HepG2 (cell line): ENCODE results near the gene TRIM2. TPM values are rescaled to one million over a fixed set of nuclear protein-coding genes. Genes with fewer than 3 reads are reported as not detected.

Source experiments
- ATAC-seq: fragments of 200-7000 bp; cut with Tn5 transposase; 3 replicates; pipeline ENCODE4 v1.9.1; 2020; ENCODE audit warnings: mild to moderate bottlenecking, moderate library complexity
- BruUV-seq: library from RNA; stranded (reverse); fragments of 400-500 nt; replicated peaks from 2 replicates; lab custom pipeline; 2021; lab: Mats Ljungman, UMichigan
- CTCF ChIA-PET: fragments of 300-600 bp; formaldehyde crosslinking; extraction: SDS; loops from one replicate; lab custom pipeline; 2021; ENCODE audit warnings: low total read pairs, inconsistent platforms, low intra/inter-chr PET ratio; lab: Yijun Ruan, JAX
- POLR2A ChIA-PET: fragments of 350-600 bp; sonication (Branson Sonifier 250); formaldehyde crosslinking; loops from one replicate; lab custom pipeline; 2020; ENCODE audit warnings: antibody characterized with exemption, inconsistent platforms; lab: Yijun Ruan, JAX
- DNase-seq: peaks from one replicate; pipeline ENCODE4 v3.0.0-alpha.2; 2015; ENCODE audit warnings: low spot score
- FAIRE-seq: peaks from 3 replicates; lab custom pipeline; 2011; peaks lifted over from hg19 to GRCh38; lab: Jason Lieb, UNC
- H2AFZ ChIP-seq: one replicate; pipeline ENCODE4 v1.6.1; 2011; ENCODE audit warnings: low read length, inconsistent platforms
- H3K27ac ChIP-seq: fragments of 300-600 bp; 3 replicates; pipeline ENCODE4 v1.8.0; 2011; ENCODE audit warnings: mixed run types, mild to moderate bottlenecking, mixed read lengths, low read length, inconsistent platforms; ENCODE audit not compliant: insufficient read depth; ENCODE audit errors: extremely low read length
- H3K27me3 ChIP-seq, 2 experiments: fragments of 200-600 bp in 1 of 2; 2 replicates in 1 of 2; 3 replicates in 1 of 2; pipeline versions ENCODE4 v1.6.0 to v1.8.0; 2011; ENCODE audit warnings: low read length in 2 of 2, mild to moderate bottlenecking in 2 of 2, moderate library complexity in 2 of 2, inconsistent platforms in 1 of 2; ENCODE audit not compliant: insufficient read depth in 2 of 2, control insufficient read depth in 1 of 2
- H3K36me3 ChIP-seq, 2 experiments: fragments of 200-600 bp in 1 of 2; replicated peaks in 1 of 2; 2 replicates in 1 of 2; 3 replicates in 1 of 2; pipeline versions ENCODE4 v1.5.1 to v1.8.0; 2011; ENCODE audit warnings: low read length in 2 of 2, inconsistent platforms in 1 of 2; ENCODE audit not compliant: insufficient read depth in 2 of 2, control insufficient read depth in 1 of 2
- H3K4me1 ChIP-seq: 2 replicates; pipeline ENCODE4 v1.5.1; 2012; ENCODE audit warnings: low read length, inconsistent platforms; ENCODE audit not compliant: insufficient read depth
- H3K4me2 ChIP-seq: 2 replicates; pipeline ENCODE4 v1.6.0; 2011; ENCODE audit warnings: low read depth, low read length, inconsistent platforms
- H3K4me3 ChIP-seq, 3 experiments: fragments of 200-600 bp in 1 of 3; sonication (generic), shearing (Covaris generic) in 1 of 3; replicated peaks in 1 of 3; 2 replicates each; pipeline ENCODE4 v1.5.1; 2011 to 2016; ENCODE audit warnings: low read length in 3 of 3, inconsistent platforms in 2 of 3, low read depth in 2 of 3, mild to moderate bottlenecking in 2 of 3, control low read depth in 1 of 3, mixed read lengths in 1 of 3; ENCODE audit not compliant: insufficient read depth in 1 of 3
- H3K79me2 ChIP-seq: one replicate; pipeline ENCODE4 v1.6.1; 2011; ENCODE audit warnings: low read length, inconsistent platforms; ENCODE audit not compliant: insufficient read depth
- H3K9ac ChIP-seq: 2 replicates; pipeline ENCODE4 v1.6.0; 2011; ENCODE audit warnings: mild to moderate bottlenecking, low read depth, low read length, inconsistent platforms; ENCODE audit not compliant: insufficient read depth
- H3K9me3 ChIP-seq: 2 replicates; pipeline ENCODE4 v1.5.1; 2012; ENCODE audit warnings: mild to moderate bottlenecking, low read length
- H4K20me1 ChIP-seq: 2 replicates; pipeline ENCODE4 v1.6.0; 2011; ENCODE audit warnings: inconsistent platforms, mild to moderate bottlenecking, low read length, moderate library complexity; ENCODE audit not compliant: insufficient read depth
- ASH2L ChIP-seq: fragments of 300-600, 200-600 bp; sonication (generic); IDR thresholded peaks from 2 replicates; pipeline ENCODE4 v1.7.0; 2017; ENCODE audit warnings: low read depth, mild to moderate bottlenecking, moderate library complexity, mixed read lengths, low read length; ENCODE audit not compliant: insufficient read length
- ATF7 ChIP-seq, 2 experiments: fragments of 450-650 bp in 1 of 2; sonication (generic) in 1 of 2; formaldehyde crosslinking in 1 of 2; IDR thresholded peaks; 2 replicates each; pipeline versions ENCODE4 v1.4.0 to v1.6.1; 2016 to 2020; ENCODE audit warnings: antibody characterized with exemption in 1 of 2, mild to moderate bottlenecking in 1 of 2, missing genetic modification reagents in 1 of 2
- GMEB1 ChIP-seq: sonication (generic); formaldehyde crosslinking; IDR thresholded peaks from 2 replicates; pipeline ENCODE4 v1.5.1; 2020; ENCODE audit warnings: missing genetic modification reagents, mild to moderate bottlenecking, borderline replicate concordance
- HNRNPL ChIP-seq: fragments of 200-400 bp; formaldehyde crosslinking; IDR thresholded peaks from 2 replicates; pipeline ENCODE4 v1.6.1; 2017; ENCODE audit warnings: mild to moderate bottlenecking, low read depth, low read length
- MAF1 ChIP-seq: sonication (generic); formaldehyde crosslinking; IDR thresholded peaks from 2 replicates; pipeline ENCODE4 v1.5.0; 2020; ENCODE audit warnings: missing genetic modification reagents, borderline replicate concordance
- MXD1 ChIP-seq: sonication (generic); formaldehyde crosslinking; IDR thresholded peaks from 2 replicates; pipeline ENCODE4 v1.4.0; 2020; ENCODE audit warnings: mild to moderate bottlenecking, missing genetic modification reagents
- SCMH1 ChIP-seq: sonication (generic); formaldehyde crosslinking; IDR thresholded peaks from 2 replicates; pipeline ENCODE4 v1.9.0; 2021; ENCODE audit warnings: missing genetic modification reagents, mild to moderate bottlenecking, borderline replicate concordance
- SIN3A ChIP-seq: IDR thresholded peaks from 2 replicates; pipeline ENCODE4 v1.6.1; 2011; ENCODE audit warnings: low read depth, mild to moderate bottlenecking, control low read depth, low read length, borderline replicate concordance
- ZBTB4 ChIP-seq: sonication (generic); formaldehyde crosslinking; IDR thresholded peaks from 2 replicates; pipeline ENCODE4 v1.4.0; 2020; ENCODE audit warnings: missing genetic modification reagents, mild to moderate bottlenecking, borderline replicate concordance
- ZNF503 ChIP-seq: sonication (generic); formaldehyde crosslinking; IDR thresholded peaks from 2 replicates; pipeline ENCODE4 v1.4.0; 2020; ENCODE audit warnings: missing genetic modification reagents
- ZNF562 ChIP-seq: sonication (generic); formaldehyde crosslinking; IDR thresholded peaks from 2 replicates; pipeline ENCODE4 v1.8.0; 2022; ENCODE audit warnings: missing genetic modification reagents, borderline replicate concordance
- WGBS: methylation state at CpG from one replicate; pipeline ENCODE4 v1.1.6; 2017; ENCODE audit warnings: low lambda C conversion rate; 5-methylcytosine and 5-hydroxymethylcytosine counted together
- in situ Hi-C: cut with HindIII; loops from 2 replicates; pipeline ENCODE4 v1.10.0; 2017; ENCODE audit warnings: low pct_unique_long_range_greater_than_20kb; ENCODE audit not compliant: extremely low pct_ligation_motif_present
- intact Hi-C: fragments of 100-400 bp; cut with micrococcal nuclease; formaldehyde crosslinking; loops from one replicate; pipeline ENCODE4 v1.10.0; 2022; ENCODE audit not compliant: unreplicated experiment
- polyA plus RNA-seq, 8 experiments: library from polyadenylated mRNA; depleted of rRNA in 3 of 8; stranded (reverse) in 7 of 8; unstranded in 1 of 8; fragments of >200 nt; fragmentation: Illumina TruSeq in 4 of 8; extraction: Trizol in 4 of 8; gene quantifications; 2 replicates each; pipeline versions ENCODE4 v1.2.1 to v1.2.3, GENCODE V29; 2011 to 2016; ENCODE audit warnings: low read depth in 4 of 8, missing spikeins in 1 of 8, mixed read lengths in 1 of 8; ENCODE audit not compliant: insufficient read depth in 1 of 8
- total RNA-seq, 5 experiments: library from RNA; depleted of rRNA; stranded (reverse); fragments of >200 nt; fragmentation: Illumina TruSeq; extraction: Trizol; gene quantifications; 2 replicates each; pipeline ENCODE4 v1.2.3, GENCODE V29; 2016; ENCODE audit warnings: low read depth in 1 of 5
- TF ChIP-seq, protein P1 (sequence below): sonication (generic); formaldehyde crosslinking; IDR thresholded peaks from 2 replicates; pipeline ENCODE4 v1.8.0; 2022; ENCODE audit warnings: mild to moderate bottlenecking, missing genetic modification reagents; ENCODE audit not compliant: insufficient replicate concordance

Gene TRIM2
- total and polyA plus RNA-seq, 2 of the 13 experiments (the other 11 are each of a cell fraction or from before 2014, with no cell fraction given): 2.1 to 4.2 TPM

DNA sequence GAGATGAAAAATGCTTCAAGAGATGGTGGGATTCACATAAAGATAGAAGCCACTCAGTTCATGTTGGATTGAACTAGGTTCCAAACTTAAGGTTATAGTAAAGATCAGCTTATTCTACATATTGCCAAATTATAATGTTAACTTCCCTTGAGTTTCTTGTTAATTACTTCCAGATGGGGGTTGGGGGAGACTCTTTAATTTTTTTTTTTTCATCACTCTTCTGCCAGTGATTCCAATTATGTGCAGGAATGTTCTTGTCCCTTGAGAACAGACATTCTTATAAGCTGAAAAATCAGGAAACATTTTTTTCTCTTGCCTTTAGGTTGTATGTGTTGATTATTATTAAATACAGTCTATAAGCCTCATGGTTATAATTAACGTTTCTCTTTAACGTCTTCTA lies 170.2 kb downstream of the TRIM2 start (continued):
- TF ChIP-seq SIN3A (no peak), MXD1 (CRISPR knock-in tag) (no peak), HNRNPL (no peak), GMEB1 (CRISPR knock-in tag) (no peak)

DNA sequence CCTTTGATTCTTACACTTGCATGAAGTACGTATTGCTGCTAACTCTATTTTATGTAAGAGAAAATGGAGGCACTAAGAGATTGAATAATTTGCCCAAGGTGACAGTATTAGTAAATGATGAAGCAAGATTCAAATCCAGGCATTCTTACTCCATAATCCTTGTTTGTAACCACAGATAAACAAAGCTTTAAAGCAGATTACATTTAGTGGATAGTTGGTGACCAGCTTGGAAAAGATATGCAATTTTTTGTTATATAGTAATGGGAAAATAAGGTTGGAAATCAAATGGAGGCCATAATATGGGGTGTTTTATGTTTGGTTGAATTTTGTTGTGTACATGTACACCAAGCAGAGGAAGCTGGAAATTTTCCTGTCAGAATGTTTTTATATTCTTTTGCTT lies 171.1 kb downstream of the TRIM2 start:
- Histone ChIP-seq H3K27me3 (no peaks in the 10 kb centered on the region), H3K36me3 (peaks cover 0 to 2% of the 10 kb centered on the region in 2 experiments; a peak in 1 of 5 replicates), H3K9me3 (no peaks in the 10 kb centered on the region), H3K27ac (no peak overlapping the region), H4K20me1 (no peaks in the 10 kb centered on the region), H2AFZ (no peak overlapping the region), H3K4me2 (no peak overlapping the region), H3K79me2 (no peaks in the 10 kb centered on the region), H3K9ac (no peak overlapping the region), H3K4me3 (no peak overlapping the region), H3K4me1 (peaks cover 8% of the 10 kb centered on the region; the same call in 1 of the 2 replicates)
- ChIA-PET POLR2A (no interaction called here), CTCF (no interaction called here)
- in situ Hi-C loops (no loop called here), intact Hi-C loops (no loop called here)
- DNase-seq (no peak), ATAC-seq (no peak), FAIRE-seq (no peak)
- WGBS: 100% methylated on average over 1 of the region's 1 CpG
- BruUV-seq: no TSS peak
- TF ChIP-seq MAF1 (CRISPR knock-in tag): no peak
- no peak for TF ChIP-seq ZNF562 (CRISPR knock-in tag)
- no peak for TF ChIP-seq ATF7 (IDR thresholded peaks at IDR 0.05)
- no peak for TF ChIP-seq ATF7 (CRISPR knock-in tag; IDR thresholded peaks at IDR 0.05)
- TF ChIP-seq ZNF503 (CRISPR knock-in tag): no peak
- TF ChIP-seq ASH2L: no peak
- TF ChIP-seq ZBTB4 (CRISPR knock-in tag): no peak
- no peak for TF ChIP-seq SCMH1 (CRISPR knock-in tag)
- TF ChIP-seq, protein P1, sequence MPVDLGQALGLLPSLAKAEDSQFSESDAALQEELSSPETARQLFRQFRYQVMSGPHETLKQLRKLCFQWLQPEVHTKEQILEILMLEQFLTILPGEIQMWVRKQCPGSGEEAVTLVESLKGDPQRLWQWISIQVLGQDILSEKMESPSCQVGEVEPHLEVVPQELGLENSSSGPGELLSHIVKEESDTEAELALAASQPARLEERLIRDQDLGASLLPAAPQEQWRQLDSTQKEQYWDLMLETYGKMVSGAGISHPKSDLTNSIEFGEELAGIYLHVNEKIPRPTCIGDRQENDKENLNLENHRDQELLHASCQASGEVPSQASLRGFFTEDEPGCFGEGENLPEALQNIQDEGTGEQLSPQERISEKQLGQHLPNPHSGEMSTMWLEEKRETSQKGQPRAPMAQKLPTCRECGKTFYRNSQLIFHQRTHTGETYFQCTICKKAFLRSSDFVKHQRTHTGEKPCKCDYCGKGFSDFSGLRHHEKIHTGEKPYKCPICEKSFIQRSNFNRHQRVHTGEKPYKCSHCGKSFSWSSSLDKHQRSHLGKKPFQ (CRISPR knock-in tag): no peak
